ENCODE measurements around the gene PTCD1.
"Not testable (repeated sequence)": the region's sequence is repeated elsewhere in the genome, so short reads cannot be mapped to it uniquely, and the experiment has no call there.

Gene PTCD1

DNA sequence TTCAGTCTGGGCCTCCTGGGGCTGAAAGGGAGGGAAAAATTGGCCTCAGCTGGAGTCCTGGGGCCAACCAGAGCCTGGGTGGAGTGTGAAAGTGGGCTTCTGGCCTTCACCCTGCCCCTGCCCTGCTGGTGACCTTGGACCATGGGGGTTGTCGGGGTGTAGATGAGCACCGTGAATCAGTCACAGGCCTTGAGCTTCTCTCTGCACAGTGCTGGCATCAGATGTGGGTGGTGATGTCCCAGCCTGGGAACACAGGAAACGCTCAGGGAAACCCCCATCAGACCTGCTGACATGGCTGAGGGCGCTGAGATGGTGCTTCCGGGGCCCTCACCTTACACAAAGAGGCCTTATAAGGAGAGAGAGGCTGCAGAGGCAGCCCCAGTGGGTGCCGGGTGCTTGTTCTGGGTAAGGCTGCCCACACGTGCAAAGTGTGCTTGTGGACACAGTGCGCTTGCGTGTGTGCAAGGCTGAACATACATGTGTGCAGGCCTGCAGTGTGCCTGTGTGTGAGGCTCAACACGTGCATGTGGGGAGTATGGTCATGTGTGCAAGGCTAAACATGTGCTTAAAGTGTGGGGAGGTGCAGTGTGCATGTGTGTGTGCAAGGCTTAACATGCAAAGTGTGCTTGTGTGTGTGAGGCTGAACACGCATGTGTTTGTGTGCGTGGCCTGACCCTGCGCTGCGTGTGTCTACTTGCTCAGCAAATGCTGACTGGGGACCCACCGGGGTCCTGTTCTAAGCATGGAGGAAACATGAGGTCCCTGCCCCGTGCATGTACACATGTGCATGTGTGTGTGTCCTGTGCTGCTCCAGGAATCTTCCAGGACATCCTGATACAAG lies 57.6 kb downstream of the PTCD1 start:
- Mint-ChIP-seq H3K27me3 (ENCODE audit: low read depth, poor library complexity) (peaks cover 9% of the 10 kb centered on the region), H3K27ac (peak overlapping the region; percentile 94), H3K4me3 (no peak overlapping the region), H3K36me3 (ENCODE audit: low read depth) (peaks cover 14% of the 10 kb centered on the region), H3K4me1 (peaks cover 26% of the 10 kb centered on the region), H3K9me3 (no peaks in the 10 kb centered on the region)
- DNase-seq: no peak
- TF ChIP-seq CTCF (IDR thresholded peaks at IDR 0.05): no peak

GRCh38 chr7:99380032-99380822 lies 58.4 kb downstream of the PTCD1 start:
- Mint-ChIP-seq H3K4me3 (no peak overlapping the region), H3K27ac (peak overlapping the region; percentile 69), H3K4me1 (peaks cover 26% of the 10 kb centered on the region), H3K27me3 (ENCODE audit: low read depth, poor library complexity) (peaks cover 9% of the 10 kb centered on the region), H3K9me3 (no peaks in the 10 kb centered on the region), H3K36me3 (ENCODE audit: low read depth) (peaks cover 12% of the 10 kb centered on the region)
- no peak for TF ChIP-seq CTCF (IDR thresholded peaks at IDR 0.05)
- no peak for DNase-seq

DNA sequence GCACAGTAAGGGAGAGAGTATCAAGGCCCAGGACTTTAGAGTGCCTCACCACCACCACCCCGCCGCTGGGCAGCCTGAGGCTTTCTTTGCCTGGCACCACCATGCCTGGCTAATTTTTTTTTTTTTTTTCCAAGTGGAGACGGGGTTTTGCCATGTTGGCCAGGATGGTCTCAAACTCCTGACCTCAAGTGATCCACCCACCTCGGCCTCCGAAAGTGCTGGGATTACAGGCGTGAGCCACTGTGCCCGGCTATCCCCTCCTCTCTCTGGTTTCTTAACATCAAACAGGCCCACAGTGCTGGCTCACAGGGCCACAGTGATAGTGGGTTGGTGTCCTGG lies 58.9 kb downstream of the PTCD1 start:
- H3K36me3 Mint-ChIP-seq (ENCODE audit: low read depth): peaks cover 12% of the 10 kb centered on the region
- peak overlapping the region; percentile 68 for H3K27ac Mint-ChIP-seq
- H3K27me3 Mint-ChIP-seq (ENCODE audit: low read depth, poor library complexity); H3K4me3 Mint-ChIP-seq; DNase-seq; H3K9me3 Mint-ChIP-seq: not testable (repeated sequence)
- H3K4me1 Mint-ChIP-seq: peaks cover 26% of the 10 kb centered on the region

GRCh38 chr7:99379043-99379577 lies 59.5 kb downstream of the PTCD1 start:
- no peak for DNase-seq
- H3K4me3 Mint-ChIP-seq: no peak overlapping the region

DNA sequence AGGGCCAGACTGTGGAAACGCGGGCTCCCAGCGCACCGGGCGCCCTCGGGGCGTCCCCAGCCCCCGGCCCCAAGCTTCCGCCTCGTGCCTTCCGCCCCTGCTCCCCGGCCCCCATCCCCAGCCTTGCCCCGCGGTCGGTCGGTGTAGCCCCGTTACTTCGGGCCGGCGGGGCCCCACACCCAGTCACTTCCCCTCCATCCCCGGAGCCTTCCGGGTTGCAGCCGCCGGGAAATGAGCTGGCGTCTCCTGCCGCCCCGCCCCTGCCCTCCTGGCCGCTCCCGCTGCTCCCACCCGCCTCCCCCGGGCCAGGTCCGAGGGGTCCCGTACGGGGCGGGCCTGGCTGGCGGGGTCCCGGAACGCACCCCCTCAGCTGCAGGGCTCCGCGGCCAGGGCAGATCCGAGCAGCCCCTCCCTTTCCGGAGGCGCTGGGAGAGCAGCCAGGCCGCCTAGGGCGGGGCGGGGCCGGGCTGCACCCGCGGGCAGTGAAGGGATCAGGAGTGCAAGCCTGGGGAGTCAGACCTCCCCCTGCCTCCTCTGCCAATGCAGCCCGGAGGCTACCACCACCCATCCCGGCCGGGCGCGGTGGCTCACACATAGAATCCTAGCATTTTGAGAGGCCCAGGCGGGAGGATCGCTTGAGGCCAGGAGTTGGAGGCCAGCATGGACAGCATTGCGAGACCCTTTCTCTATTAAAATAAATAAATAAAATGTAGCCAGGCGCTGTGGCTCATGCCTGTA lies 63.4 kb downstream of the PTCD1 start:
- Mint-ChIP-seq H3K27me3 (ENCODE audit: low read depth, poor library complexity) (peaks cover 6% of the 10 kb centered on the region), H3K27ac (no peak overlapping the region), H3K4me3 (peak overlapping the region; percentile 75), H3K9me3 (no peaks in the 10 kb centered on the region), H3K4me1 (peaks cover 42% of the 10 kb centered on the region), H3K36me3 (ENCODE audit: low read depth) (peaks cover 12% of the 10 kb centered on the region)
- no peak for TF ChIP-seq CTCF (IDR thresholded peaks at IDR 0.05)
- peak; percentile 59 for DNase-seq

More at GRCh38 chr7:99379043-99379577, 59.5 kb downstream of the PTCD1 start:
- Mint-ChIP-seq H3K9me3 (no peaks in the 10 kb centered on the region), H3K27ac (peak overlapping the region; percentile 68), H3K4me1 (peaks cover 26% of the 10 kb centered on the region), H3K36me3 (ENCODE audit: low read depth) (peaks cover 12% of the 10 kb centered on the region), H3K27me3 (ENCODE audit: low read depth, poor library complexity) (peaks cover 9% of the 10 kb centered on the region)
- no peak for TF ChIP-seq CTCF (IDR thresholded peaks at IDR 0.05)
